OCI-LY1 (cell line): ENCODE measurements around the gene TMEM218.

Experiments
- CTCF ChIP-seq: fragments of 200-600 bp; sonication (generic), shearing (Covaris generic); IDR thresholded peaks from 2 replicates; pipeline ENCODE4 v1.5.1; 2017; ENCODE audit warnings: mild to moderate bottlenecking, antibody characterized with exemption, low read length, moderate library complexity, mixed read lengths
- EZH2 ChIP-seq: fragments of 200-600 bp; sonication (generic), shearing (Covaris generic); IDR thresholded peaks from 2 replicates; pipeline ENCODE4 v1.8.0; 2017; ENCODE audit warnings: borderline replicate concordance, mixed run types, mild to moderate bottlenecking, antibody characterized with exemption, low read length, moderate library complexity, mixed read lengths

- TF ChIP-seq CTCF (no peak), EZH2 (no peak)
These were observed 33.4 kb downstream of the TMEM218 start for GRCh38 chr11:125078016-125078415.
